AG04449 (cell line): ENCODE measurements around the gene DLL4.

Experiments
- CTCF ChIA-PET: fragments of 350-600 bp; formaldehyde crosslinking; extraction: SDS; loops from one replicate; lab custom pipeline; 2021; ENCODE audit warnings: antibody characterized with exemption; lab: Yijun Ruan, JAX
- POLR2A ChIA-PET: fragments of 400-600, 350-600 bp; formaldehyde crosslinking; extraction: SDS; loops from one replicate; lab custom pipeline; 2020; ENCODE audit warnings: antibody characterized with exemption, inconsistent platforms; lab: Yijun Ruan, JAX
- DNase-seq: peaks from one replicate; pipeline ENCODE4 v3.0.0-alpha.2; 2010; ENCODE audit warnings: low read depth, low spot score
- H3K4me3 ChIP-seq: 2 replicates; pipeline ENCODE4 v1.5.1; 2011; ENCODE audit warnings: low read depth, mild to moderate bottlenecking, control low read depth, low read length
- CTCF ChIP-seq: IDR thresholded peaks from one replicate; pipeline ENCODE4 v1.5.1; 2011; ENCODE audit warnings: mild to moderate bottlenecking, moderate library complexity, low read length, control low read depth, inconsistent platforms; ENCODE audit not compliant: insufficient read depth; ENCODE audit errors: missing control alignments

The DLL4 gene

GRCh38 chr15:40948706-40949473 lies 19.8 kb downstream of the DLL4 start:
- ChIA-PET CTCF (interaction anchor here (1.0 to 6.7 kb wide), 4 partner anchors 7 to 73 kb away, joined by 3 to 115 read pairs (median 4); no protein-coding TSS in a partner anchor), POLR2A (no interaction called here)
- TF ChIP-seq CTCF: no peak
- no peak for DNase-seq
- H3K4me3 ChIP-seq: no peak overlapping the region

- TF ChIP-seq CTCF: no peak
- CTCF ChIA-PET: interaction anchor here (6.7 kb wide), 1 partner anchor 8 kb away, joined by 115 read pairs; no protein-coding TSS in a partner anchor
- POLR2A ChIA-PET: no interaction called here
- H3K4me3 ChIP-seq: no peak overlapping the region
- DNase-seq: no peak
These were observed 20.6 kb downstream of the DLL4 start for GRCh38 chr15:40949756-40950207.

- POLR2A ChIA-PET: interaction anchor here (1.0 to 3.7 kb wide), 2 partner anchors 12 to 24 kb away, joined by 3 to 54 read pairs; no protein-coding TSS in a partner anchor
- CTCF ChIA-PET: interaction anchor here (0.7 to 6.7 kb wide), 6 partner anchors 10 to 279 kb away, joined by 3 to 115 read pairs (median 4); partner anchors contain the start of genes CHP1, DLL4 and EXD1
- TF ChIP-seq CTCF: no peak
- H3K4me3 ChIP-seq: no peak overlapping the region
- DNase-seq: no peak
These were observed 22.6 kb downstream of the DLL4 start for GRCh38 chr15:40951764-40952163.

GRCh38 chr15:40952301-40952900 lies 23.3 kb downstream of the DLL4 start:
- peak overlapping the region; percentile 96 for H3K4me3 ChIP-seq
- DNase-seq: no peak
- POLR2A ChIA-PET: interaction anchor here (0.7 to 3.7 kb wide), 12 partner anchors 11 to 279 kb away, joined by 3 to 54 read pairs (median 6); partner anchors contain the start of genes CHP1, DLL4, EXD1 and VPS18
- CTCF ChIA-PET: interaction anchor here (1.0 to 6.7 kb wide), 7 partner anchors 11 to 278 kb away, joined by 3 to 115 read pairs (median 4); partner anchors contain the start of genes CHP1, DLL4, EXD1 and VPS18
- no peak for TF ChIP-seq CTCF

GRCh38 chr15:40952901-40953712 lies 24.0 kb downstream of the DLL4 start, which contains the start of gene CHAC1:
CHAC1 (plus strand) TSS chr15:40953471; CDS start chr15:40953584, 113 bp downstream.
- ChIA-PET POLR2A (interaction anchor here (0.5 to 3.7 kb wide), 22 partner anchors 10 to 278 kb away, joined by 3 to 54 read pairs (median 4); partner anchors contain the start of genes CHP1, DLL4, EXD1 and VPS18), CTCF (interaction anchor here (0.7 to 6.7 kb wide), 10 partner anchors 11 to 277 kb away, joined by 3 to 115 read pairs (median 4); partner anchors contain the start of genes CHP1, DLL4, EXD1 and VPS18)
- peak; percentile 86 for DNase-seq
- H3K4me3 ChIP-seq: peak within 1 kb of the TSS; percentile 96
- TF ChIP-seq CTCF: no peak
